Measurements from ENCODE around the gene MGLL. TPM values are rescaled to one million over a fixed set of nuclear protein-coding genes. Genes with fewer than 3 reads are reported as not detected.
"Not testable (repeated sequence)": the region's sequence is repeated elsewhere in the genome, so short reads cannot be mapped to it uniquely, and the experiment has no call there.

Gene MGLL
- total RNA-seq, 1 donor from 2014 or later = 36.4 TPM

DNA sequence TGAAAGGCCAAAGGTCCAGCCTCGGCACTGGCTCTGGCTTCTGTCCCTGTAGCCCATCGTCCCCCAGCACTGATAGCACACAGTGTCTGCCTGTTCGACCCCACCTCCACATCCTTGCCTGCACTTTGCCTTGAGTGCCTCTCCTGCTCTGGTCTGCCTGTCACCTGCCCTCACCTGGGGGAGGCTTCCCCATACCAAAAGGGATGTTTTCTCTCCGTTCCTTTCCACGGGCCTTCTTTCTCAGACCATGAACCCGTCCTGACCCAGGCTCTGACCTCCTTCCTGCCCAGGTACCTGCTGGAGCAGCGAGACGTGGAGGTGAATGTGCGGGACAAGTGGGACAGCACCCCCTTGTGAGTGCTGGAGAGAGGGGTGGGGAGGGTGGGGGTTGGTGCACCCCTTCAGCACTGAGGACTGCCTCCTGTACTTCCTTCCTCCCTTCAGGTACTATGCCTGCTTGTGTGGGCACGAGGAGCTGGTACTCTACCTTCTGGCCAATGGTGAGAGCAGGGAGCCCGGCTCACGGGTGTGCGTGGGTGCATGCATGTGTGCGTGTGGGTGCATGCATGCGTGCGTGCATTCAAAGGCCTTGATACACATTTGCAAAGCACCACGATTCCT, 148.1 kb downstream of the MGLL start:
- DNase-seq = no peak

DNA sequence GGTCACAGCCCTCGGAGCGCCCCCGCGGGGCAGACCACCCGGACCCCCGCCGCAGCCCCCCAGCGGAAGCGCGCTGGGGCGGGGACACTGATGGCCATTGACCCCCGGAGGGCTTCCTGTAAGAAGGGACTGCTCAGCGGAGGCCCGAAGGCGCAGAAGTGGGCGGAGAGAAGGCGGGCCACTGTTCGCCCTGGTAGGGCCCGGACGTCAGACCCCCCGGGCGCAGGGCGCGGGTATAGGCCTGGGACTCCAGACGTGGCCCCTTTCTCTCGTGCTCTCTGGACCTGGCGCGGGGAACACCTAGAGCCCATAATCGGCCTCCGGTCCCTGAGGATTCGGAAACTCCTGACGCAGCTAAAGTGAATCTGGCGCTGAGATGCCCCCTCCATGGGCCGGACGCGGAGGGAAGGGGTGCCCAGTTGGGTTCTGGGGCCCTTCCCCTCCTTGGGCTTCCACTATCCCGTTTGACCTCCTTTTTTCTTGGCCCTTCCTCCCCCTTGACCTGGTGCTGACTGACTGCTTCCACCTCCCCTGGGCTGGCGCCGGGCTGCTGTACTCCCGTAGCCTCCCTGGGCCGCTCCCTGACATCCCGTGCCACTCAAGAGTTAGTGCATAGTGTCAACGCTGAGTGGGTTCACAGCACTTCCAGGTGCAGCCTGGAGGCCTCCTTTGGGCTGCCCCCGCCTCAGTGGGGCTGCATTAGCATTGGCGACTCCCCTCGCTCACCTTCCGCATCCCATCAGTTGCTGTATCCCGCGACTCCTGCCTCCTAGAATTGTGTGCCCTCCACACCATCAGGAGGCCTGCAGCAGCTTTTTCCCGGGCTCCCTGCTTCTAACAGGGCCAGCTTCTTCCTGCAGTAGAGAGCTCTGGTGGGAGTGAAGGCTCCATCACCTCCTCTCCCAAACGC, 148.9 kb downstream of the MGLL start:
- peak; percentile 43 for DNase-seq

- DNase-seq = peak; percentile 88
These were observed 149.7 kb downstream of the MGLL start, which contains the start of gene ABTB1 for GRCh38 chr3:127672429-127673190. ABTB1 (plus strand) TSS chr3:127672952; CDS start chr3:127673026, 74 bp downstream.

GRCh38 chr3:127671523-127672428, 150.5 kb downstream of the MGLL start:
- peak; percentile 19 for DNase-seq

DNA sequence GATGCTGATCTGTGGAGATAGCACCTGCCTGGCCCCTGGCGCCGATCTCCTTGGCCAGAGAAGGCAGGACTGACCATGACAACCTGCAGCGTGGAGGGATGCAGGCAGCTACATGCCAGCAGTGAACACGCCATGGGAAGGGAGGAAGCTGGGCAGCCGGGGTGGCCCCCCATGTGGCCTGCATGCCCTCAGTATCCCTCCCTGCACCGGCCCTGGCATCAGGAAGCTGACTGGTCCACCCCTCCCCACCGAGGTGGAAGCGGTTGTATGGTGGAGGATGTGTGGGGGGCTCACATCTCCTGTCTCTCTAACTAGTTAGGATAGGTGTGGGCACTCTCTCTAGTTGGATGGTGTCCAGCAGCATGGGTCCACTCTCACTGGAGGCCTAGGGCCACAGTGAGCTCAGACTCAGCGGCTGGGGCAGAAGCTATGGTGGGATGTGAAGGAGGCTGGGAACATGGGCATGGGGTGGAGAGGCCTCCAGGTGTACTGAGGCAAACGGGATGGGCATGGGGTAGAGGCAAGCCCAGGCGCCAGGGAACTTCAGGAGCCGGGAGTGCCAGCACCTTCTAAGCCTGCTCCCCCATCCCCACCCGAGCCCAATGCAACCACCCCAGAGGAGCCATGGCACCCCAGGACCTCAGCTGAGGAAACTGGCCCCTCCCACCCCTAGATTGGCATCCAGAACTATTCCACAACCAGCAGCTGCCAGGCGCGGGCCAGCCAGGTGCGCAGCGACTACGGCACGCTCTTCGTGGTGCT, 151.4 kb downstream of the MGLL start:
- DNase-seq = no peak

DNA sequence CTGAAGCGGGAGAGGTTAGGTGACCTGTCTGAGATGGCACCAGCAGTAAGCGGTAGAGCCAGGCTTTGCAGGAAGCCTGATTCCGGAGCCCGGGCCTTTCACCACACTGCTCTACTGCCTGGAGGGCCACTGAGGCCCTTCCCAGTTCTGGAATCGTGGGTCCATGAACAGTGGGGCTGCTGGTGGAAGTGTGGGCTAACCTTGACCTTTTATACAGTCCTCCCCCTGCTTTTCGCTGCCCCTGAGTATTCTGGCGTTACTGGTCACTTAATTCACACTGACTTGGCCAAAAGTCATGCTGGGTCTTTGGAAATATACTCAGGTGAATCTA, 152.1 kb downstream of the MGLL start:
- no peak for DNase-seq

DNA sequence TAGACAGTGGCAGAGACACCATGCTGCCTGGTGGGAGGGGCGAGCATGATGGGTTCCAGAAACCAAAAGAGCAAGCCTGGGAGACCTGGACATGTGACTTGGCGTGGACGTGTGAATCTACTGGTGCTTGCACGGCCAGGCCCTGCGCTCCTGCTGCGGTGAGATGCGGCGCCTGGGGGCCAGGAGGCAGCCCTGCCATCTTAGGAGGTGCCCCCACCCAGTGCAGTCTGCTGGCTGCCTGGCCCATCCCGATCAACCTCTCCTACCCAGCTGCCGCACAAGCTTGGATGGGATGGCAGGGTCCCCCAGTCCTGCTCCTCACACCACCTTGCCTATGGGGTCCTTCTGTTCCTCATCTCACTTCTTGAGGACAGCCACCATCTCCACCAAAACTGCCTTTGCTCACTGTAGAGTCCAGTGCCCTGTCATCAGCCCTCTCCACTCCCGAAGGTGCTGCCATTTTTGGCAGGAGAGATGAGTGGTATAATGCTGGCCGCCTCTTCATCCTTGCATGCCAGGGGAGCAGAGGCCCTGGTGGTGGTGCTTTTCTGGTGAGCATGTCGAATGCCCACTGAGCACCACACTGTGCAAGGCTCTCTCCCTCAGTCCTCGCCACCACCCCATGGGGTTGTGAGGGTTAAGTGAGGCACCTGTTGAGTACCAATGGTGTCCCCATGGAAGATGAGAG, 152.6 kb downstream of the MGLL start:
- DNase-seq = no peak

DNA sequence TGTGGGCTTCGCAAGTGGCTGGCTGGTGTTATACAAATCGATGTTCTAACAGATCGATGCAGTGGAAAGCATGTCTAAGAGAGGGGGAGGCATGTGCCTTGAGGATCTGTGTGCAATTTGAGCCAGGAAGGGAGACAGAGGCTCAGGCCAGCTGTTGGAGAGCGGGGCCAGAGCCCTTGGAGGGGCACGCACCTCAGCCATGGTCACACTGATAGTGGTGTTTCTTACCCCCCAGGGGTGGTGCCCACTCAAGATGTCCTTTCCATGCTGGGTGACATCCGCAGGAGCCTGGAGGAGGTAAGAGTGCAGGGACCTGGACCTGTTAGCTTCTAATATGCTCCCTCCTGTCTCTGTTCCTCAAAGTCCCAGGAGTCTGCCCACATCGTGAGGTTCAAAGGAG, 153.4 kb downstream of the MGLL start:
- no peak for DNase-seq

DNA sequence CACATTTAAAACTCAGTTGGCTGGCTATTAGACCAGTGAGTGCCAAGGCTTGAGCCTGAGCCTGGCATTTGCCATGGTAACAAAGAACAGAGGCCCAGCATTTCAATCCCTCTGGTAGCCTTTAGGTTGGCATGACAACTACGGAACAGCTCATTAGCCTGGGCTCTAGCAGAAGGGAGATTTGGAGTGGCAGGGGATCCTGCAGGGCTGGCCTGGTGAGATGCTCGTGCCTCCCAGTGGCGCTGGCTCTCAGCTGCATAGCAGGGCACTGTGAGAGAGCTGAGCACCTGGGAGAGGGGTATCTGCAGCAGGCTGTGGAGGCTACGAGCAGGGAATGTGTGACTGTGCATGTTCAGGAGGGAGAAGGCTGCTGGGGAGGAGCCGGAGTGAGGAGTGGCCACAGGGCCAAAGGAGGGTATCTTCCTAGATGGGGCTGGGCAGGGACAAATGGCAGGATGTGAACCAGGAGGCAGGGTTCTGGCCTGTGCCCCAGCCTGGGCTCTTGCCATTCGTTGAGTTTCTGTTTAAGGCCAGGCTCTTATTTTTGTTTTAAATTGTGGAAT, 155.1 kb downstream of the MGLL start:
- no peak for DNase-seq

DNA sequence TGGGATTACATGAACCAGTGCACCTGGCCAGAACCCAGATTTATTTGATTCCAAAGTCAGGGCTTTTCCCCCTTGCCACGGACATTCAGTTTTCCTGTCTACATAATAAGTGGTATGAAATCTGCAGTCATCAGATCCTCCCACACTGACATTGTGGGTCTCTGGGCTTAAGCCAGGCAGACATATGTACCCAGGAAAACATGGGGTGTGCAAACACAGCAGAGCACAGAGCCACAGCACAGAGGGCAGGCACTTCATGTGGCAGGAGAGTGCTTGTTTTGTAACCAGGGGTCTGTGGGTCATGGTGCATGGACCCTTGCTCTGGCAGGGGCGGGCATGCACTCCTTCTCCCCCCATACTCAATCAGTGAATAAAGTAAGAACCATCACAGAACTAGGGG, 155.6 kb downstream of the MGLL start:
- no peak for DNase-seq

DNA sequence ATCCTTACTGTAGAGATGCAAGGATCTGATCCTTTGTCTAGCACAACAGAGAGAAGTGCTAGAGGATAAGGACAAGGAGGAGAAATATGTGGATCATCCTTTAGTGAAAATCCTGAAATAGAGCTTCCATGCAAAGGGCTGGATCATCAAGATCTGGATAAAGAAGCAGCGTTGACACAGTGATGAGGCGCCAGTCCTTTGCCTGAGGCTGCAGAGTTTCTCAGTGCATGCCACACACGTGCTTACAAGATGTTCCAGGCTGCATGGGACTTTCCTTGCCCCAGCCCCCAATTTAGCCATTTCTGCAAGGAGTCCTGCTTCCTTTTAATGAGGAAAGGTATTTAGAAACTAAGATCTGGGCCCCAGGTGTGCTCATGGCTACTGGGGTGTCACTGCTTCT, 156.7 kb downstream of the MGLL start:
- no peak for DNase-seq

GRCh38 chr3:127665165-127665564, 157.2 kb downstream of the MGLL start:
- no peak for DNase-seq

- DNase-seq = no peak
These were observed 159.2 kb downstream of the MGLL start for GRCh38 chr3:127663151-127663550.

DNA sequence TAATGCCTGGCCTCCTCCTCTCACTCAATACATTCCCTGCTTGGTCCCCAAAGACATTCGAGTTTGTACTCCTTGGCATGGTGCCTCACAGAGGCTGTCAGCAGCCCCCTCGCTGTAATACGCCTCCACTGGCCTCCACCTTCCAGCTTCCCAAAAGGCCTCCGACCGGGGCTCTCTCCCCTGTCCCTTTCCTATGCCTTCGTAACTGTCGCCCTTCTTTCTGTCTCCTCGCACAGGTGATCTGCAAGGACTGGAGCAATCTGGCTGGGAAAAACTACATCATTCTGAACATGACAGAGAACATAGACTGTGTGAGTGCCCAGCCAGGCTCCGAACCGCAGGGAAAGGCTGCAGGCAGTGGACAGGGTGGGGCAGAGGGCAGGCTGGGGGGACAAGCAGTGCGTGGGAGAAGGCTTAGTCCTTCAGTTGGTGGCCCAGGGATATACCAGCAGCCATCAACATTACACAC, 160.3 kb downstream of the MGLL start:
- no peak for DNase-seq

- DNase-seq = no peak
These were observed 160.7 kb downstream of the MGLL start for GRCh38 chr3:127661600-127661999.

GRCh38 chr3:127660621-127661251, 161.6 kb downstream of the MGLL start:
- DNase-seq = no peak

DNA sequence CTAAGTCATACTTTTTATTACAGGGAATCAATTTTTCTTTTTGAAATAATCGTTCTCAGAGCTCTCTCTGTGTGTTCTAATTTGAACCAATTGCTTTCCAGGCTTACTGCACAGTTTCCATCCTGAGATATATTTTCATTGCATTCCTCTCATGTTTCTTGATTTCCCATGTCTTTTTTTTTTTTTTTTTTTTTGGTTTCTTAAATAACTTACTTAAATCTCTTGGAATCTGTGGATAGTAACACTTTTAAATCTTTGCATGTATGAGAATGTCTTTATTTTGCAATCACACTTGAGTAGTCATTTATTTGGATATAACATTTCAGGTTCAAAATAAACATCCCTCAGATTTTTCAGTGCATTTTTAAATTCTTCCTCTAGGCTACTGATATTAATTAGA, 164.1 kb downstream of the MGLL start:
- no peak for DNase-seq

- no peak for DNase-seq
These were observed 165.4 kb downstream of the MGLL start for GRCh38 chr3:127656906-127657305.

GRCh38 chr3:127655641-127656040, 166.7 kb downstream of the MGLL start:
- DNase-seq = no peak

- not testable (repeated sequence) for DNase-seq
These were observed 167.3 kb downstream of the MGLL start for GRCh38 chr3:127654993-127655392.
